Breast epithelium (tissue), 4 donors: ENCODE measurements around the gene MDFIC2. TPM values are rescaled to one million over a fixed set of nuclear protein-coding genes. Genes with fewer than 3 reads are reported as not detected.

Source experiments
- DNase-seq, 2 donors: peaks; one replicate each; pipeline ENCODE4 v3.0.0-alpha.2; 2019; ENCODE audit warnings: low spot score in 2 of 2
- H3K27ac ChIP-seq, 2 donors: fragments of 200-600 bp; sonication (generic) in 1 of 2; one replicate each; pipeline ENCODE4 v1.5.1; 2016 to 2019; ENCODE audit warnings: mild to moderate bottlenecking in 1 of 2
- H3K27me3 ChIP-seq, 2 donors: fragments of 200-600 bp; sonication (generic) in 1 of 2; one replicate each; pipeline versions ENCODE4 v1.5.1 to v1.6.0; 2017 to 2019; ENCODE audit warnings: control low read depth in 1 of 2, mild to moderate bottlenecking in 1 of 2
- H3K36me3 ChIP-seq: fragments of 200-600 bp; one replicate; pipeline ENCODE4 v1.5.1; 2019
- H3K4me1 ChIP-seq, 2 donors: fragments of 200-600 bp; sonication (generic); one replicate each; pipeline ENCODE4 v1.5.1; 2016 to 2019; ENCODE audit warnings: control low read depth in 1 of 2
- H3K4me3 ChIP-seq, 3 donors: fragments of 200-600 bp; sonication (generic); 1 replicate in 2 of 3; 2 replicates in 1 of 3; pipeline ENCODE4 v1.5.1; 2016 to 2019; ENCODE audit warnings: mild to moderate bottlenecking in 3 of 3, moderate library complexity in 2 of 3
- H3K9me3 ChIP-seq, 2 donors: fragments of 200-600 bp; sonication (generic) in 1 of 2; one replicate each; pipeline ENCODE4 v1.5.1; 2016 to 2019; ENCODE audit warnings: control low read depth in 1 of 2
- CTCF ChIP-seq, 3 donors: fragments of 450-650 bp; IDR thresholded peaks; one replicate each; pipeline ENCODE4 v1.5.1; 2016 to 2017; ENCODE audit warnings: antibody characterized with exemption in 3 of 3, mild to moderate bottlenecking in 3 of 3, moderate library complexity in 3 of 3
- POLR2A ChIP-seq: fragments of 450-650 bp; IDR thresholded peaks from one replicate; pipeline ENCODE4 v1.6.1; 2016; ENCODE audit warnings: antibody characterized with exemption, mild to moderate bottlenecking, moderate library complexity
- POLR2AphosphoS5 ChIP-seq, 3 donors: sonication (generic); formaldehyde crosslinking; IDR thresholded peaks; one replicate each; pipeline ENCODE4 v1.6.1; 2017; ENCODE audit warnings: antibody characterized with exemption in 3 of 3
- intact Hi-C: fragments of 100-400 bp; cut with DNase I; formaldehyde crosslinking; loops from one replicate; pipeline ENCODE4 v1.15.1; 2023; ENCODE audit warnings: low total_unique reads
- total RNA-seq, 3 donors: library from RNA; depleted of rRNA; stranded (reverse); fragments of >200 nt; gene quantifications; one replicate each; pipeline ENCODE4 v1.1.0, GENCODE V29; 2016

MDFIC2 gene
- total RNA-seq, 3 donors from 2014 or later: not detected

- H3K9me3 ChIP-seq: no peaks in the 10 kb centered on the region
- no peak for DNase-seq
- no peaks in the 10 kb centered on the region for H3K36me3 ChIP-seq
- intact Hi-C loops: no loop called here
- no peak overlapping the region for H3K27ac ChIP-seq
- H3K4me1 ChIP-seq: no peaks in the 10 kb centered on the region
- H3K4me3 ChIP-seq: no peak overlapping the region
- TF ChIP-seq POLR2A (no peak), CTCF (IDR thresholded peaks at IDR 0.05) (no peak), POLR2AphosphoS5 (IDR thresholded peaks at IDR 0.05) (no peak)
- H3K27me3 ChIP-seq: no peaks in the 10 kb centered on the region
Observed at GRCh38 chr3:70281663-70282062, 30.8 kb downstream of the MDFIC2 start.

GRCh38 chr3:70277304-70277703 is 35.1 kb downstream of the MDFIC2 start:
- Histone ChIP-seq H3K27ac (no peak overlapping the region), H3K9me3 (no peaks in the 10 kb centered on the region), H3K36me3 (no peaks in the 10 kb centered on the region), H3K4me3 (no peak overlapping the region), H3K27me3 (no peaks in the 10 kb centered on the region), H3K4me1 (no peaks in the 10 kb centered on the region)
- no peak for DNase-seq
- intact Hi-C loops: no loop called here
- no peak for TF ChIP-seq POLR2A
- TF ChIP-seq POLR2AphosphoS5 (IDR thresholded peaks at IDR 0.05): no peak
- TF ChIP-seq CTCF (IDR thresholded peaks at IDR 0.05): no peak

GRCh38 chr3:70276901-70277300 is 35.5 kb downstream of the MDFIC2 start:
- no peak for DNase-seq
- no peaks in the 10 kb centered on the region for H3K27me3 ChIP-seq
- no peaks in the 10 kb centered on the region for H3K9me3 ChIP-seq
- no peaks in the 10 kb centered on the region for H3K36me3 ChIP-seq
- H3K4me3 ChIP-seq: no peak overlapping the region
- TF ChIP-seq POLR2A (no peak), POLR2AphosphoS5 (IDR thresholded peaks at IDR 0.05) (no peak), CTCF (IDR thresholded peaks at IDR 0.05) (no peak)
- no peaks in the 10 kb centered on the region for H3K4me1 ChIP-seq
- H3K27ac ChIP-seq: no peak overlapping the region
- intact Hi-C loops: no loop called here

GRCh38 chr3:70273492-70273891 is 38.9 kb downstream of the MDFIC2 start:
- H3K4me3 ChIP-seq: no peak overlapping the region
- TF ChIP-seq POLR2AphosphoS5 (IDR thresholded peaks at IDR 0.05) (no peak), POLR2A (no peak), CTCF (IDR thresholded peaks at IDR 0.05) (no peak)

GRCh38 chr3:70272798-70273197 is 39.6 kb downstream of the MDFIC2 start:
- no peaks in the 10 kb centered on the region for H3K4me1 ChIP-seq
- TF ChIP-seq POLR2AphosphoS5 (IDR thresholded peaks at IDR 0.05): no peak
- TF ChIP-seq CTCF (IDR thresholded peaks at IDR 0.05): no peak
- TF ChIP-seq POLR2A: no peak
- no peaks in the 10 kb centered on the region for H3K27me3 ChIP-seq
- no peak overlapping the region for H3K27ac ChIP-seq
- H3K36me3 ChIP-seq: no peaks in the 10 kb centered on the region
- intact Hi-C loops: no loop called here
- no peak for DNase-seq
- H3K9me3 ChIP-seq: no peaks in the 10 kb centered on the region
- H3K4me3 ChIP-seq: no peak overlapping the region

More at GRCh38 chr3:70273492-70273891, 38.9 kb downstream of the MDFIC2 start:
- intact Hi-C loops: no loop called here
- no peaks in the 10 kb centered on the region for H3K9me3 ChIP-seq
- no peaks in the 10 kb centered on the region for H3K36me3 ChIP-seq
- no peak for DNase-seq
- H3K27ac ChIP-seq: no peak overlapping the region
- H3K4me1 ChIP-seq: no peaks in the 10 kb centered on the region
- no peaks in the 10 kb centered on the region for H3K27me3 ChIP-seq
